Measurements from ENCODE around the gene FOXP1. TPM values are rescaled to one million over a fixed set of nuclear protein-coding genes. Genes with fewer than 3 reads are reported as not detected.

The FOXP1 gene
- total RNA-seq, 1 experiment from 2014 or later, result 75.3 TPM

- no peaks in the 10 kb centered on the region for H3K79me1 ChIP-seq (ENCODE audit: insufficient read depth, low read depth, low read length, poor library complexity, severe bottlenecking)
- H4K91ac ChIP-seq (ENCODE audit: insufficient read length, low read depth, low read length), result no peak overlapping the region
- no peak overlapping the region for H3K14ac ChIP-seq (ENCODE audit: insufficient read depth, low read length)
- H2BK12ac ChIP-seq (ENCODE audit: insufficient read length, low read depth, low read length), result no peak overlapping the region
- no peaks in the 10 kb centered on the region; the same call in 1 of the 2 replicates for H3K4me1 ChIP-seq (ENCODE audit: insufficient read depth, low read length)
- H3K9me3 ChIP-seq (ENCODE audit: control insufficient read depth, low read depth, low read length), result no peaks in the 10 kb centered on the region
- no peak overlapping the region for H2BK5ac ChIP-seq (ENCODE audit: insufficient read length, low read length)
- no peak overlapping the region for H2BK20ac ChIP-seq (ENCODE audit: low read depth, low read length, poor library complexity, severe bottlenecking)
- no peak overlapping the region for H4K8ac ChIP-seq (replicated peaks; ENCODE audit: insufficient read length, low read depth, low read length)
- no CpG with 5 or more reads among the region's 4 CpGs for WGBS (ENCODE audit: extremely low coverage, insufficient read length, low lambda C conversion rate)
- no peaks in the 10 kb centered on the region for H3K9me3 Mint-ChIP-seq
- H3T11ph ChIP-seq (ENCODE audit: low read length), result no peak overlapping the region
- no peak overlapping the region for H2AFZ ChIP-seq (ENCODE audit: low read length)
- no peak overlapping the region for H3K56ac ChIP-seq (ENCODE audit: insufficient read length, low read depth, low read length)
- no peak overlapping the region for H2BK15ac ChIP-seq (ENCODE audit: low read depth, low read length)
- H3K27ac ChIP-seq (ENCODE audit: insufficient read length, low read depth, low read length), result no peak overlapping the region
- H3K23me2 ChIP-seq (ENCODE audit: insufficient read length, low read depth, low read length, poor library complexity, severe bottlenecking), result no peaks in the 10 kb centered on the region
- H3K9ac ChIP-seq (ENCODE audit: extremely low read depth, insufficient read length, low read length), result no peak overlapping the region
- H4K5ac ChIP-seq (ENCODE audit: insufficient read length, low read depth, low read length), result no peak overlapping the region
- no peak overlapping the region for H2AK5ac ChIP-seq (ENCODE audit: insufficient read length, low read length)
- H3K27me3 Mint-ChIP-seq (ENCODE audit: low read depth), result no peaks in the 10 kb centered on the region
- no peak overlapping the region; a peak in 1 of 7 replicates for H3K27ac Mint-ChIP-seq
- no peak overlapping the region for H3K4ac ChIP-seq (ENCODE audit: low read depth, low read length)
- H3K4me3 Mint-ChIP-seq, result no peak overlapping the region
- H3K79me2 ChIP-seq (ENCODE audit: insufficient read depth, low read length), result no peaks in the 10 kb centered on the region
- H3K4me1 Mint-ChIP-seq, result peaks cover 34 to 37% of the 10 kb centered on the region in 2 experiments
- H3K27me3 ChIP-seq (ENCODE audit: insufficient read depth, low read length), result no peaks in the 10 kb centered on the region
- TF ChIP-seq CTCF (conservative IDR thresholded peaks at IDR 0.05), result no peak
- H4K20me1 ChIP-seq (ENCODE audit: control insufficient read depth, insufficient read depth, insufficient read length), result no peaks in the 10 kb centered on the region
- H2BK120ac ChIP-seq (ENCODE audit: low read depth, low read length, poor library complexity, severe bottlenecking), result no peak overlapping the region
- H3K36me3 Mint-ChIP-seq (ENCODE audit: insufficient read depth in 1 of 3, low read depth in 3 of 3), result no peaks in the 10 kb centered on the region; a peak in 1 of 7 replicates
- DNase-seq, result no peak
- H3K23ac ChIP-seq (ENCODE audit: insufficient read length, low read depth, low read length), result no peak overlapping the region
- no peak overlapping the region for H3K4me2 ChIP-seq (ENCODE audit: insufficient read depth, insufficient read length, low read length)
- H3K18ac ChIP-seq (ENCODE audit: insufficient read length, low read depth, low read length), result no peak overlapping the region
These were observed 510.5 kb downstream of the FOXP1 start for GRCh38 chr3:71072986-71073385.

Measured in H9 (cell line).